Mammary microvascular endothelial cell (primary cell): ENCODE results near the gene AP4E1. TPM values are rescaled to one million over a fixed set of nuclear protein-coding genes. Genes with fewer than 3 reads are reported as not detected.

Source experiments
- total RNA-seq: library from RNA; depleted of rRNA; stranded (reverse); fragments of >200 nt; gene quantifications from 2 replicates; pipeline ENCODE4 v1.2.3, GENCODE V29; 2015

Gene AP4E1
- 7.0 and 8.0 TPM in 2 replicates for total RNA-seq

DNA sequence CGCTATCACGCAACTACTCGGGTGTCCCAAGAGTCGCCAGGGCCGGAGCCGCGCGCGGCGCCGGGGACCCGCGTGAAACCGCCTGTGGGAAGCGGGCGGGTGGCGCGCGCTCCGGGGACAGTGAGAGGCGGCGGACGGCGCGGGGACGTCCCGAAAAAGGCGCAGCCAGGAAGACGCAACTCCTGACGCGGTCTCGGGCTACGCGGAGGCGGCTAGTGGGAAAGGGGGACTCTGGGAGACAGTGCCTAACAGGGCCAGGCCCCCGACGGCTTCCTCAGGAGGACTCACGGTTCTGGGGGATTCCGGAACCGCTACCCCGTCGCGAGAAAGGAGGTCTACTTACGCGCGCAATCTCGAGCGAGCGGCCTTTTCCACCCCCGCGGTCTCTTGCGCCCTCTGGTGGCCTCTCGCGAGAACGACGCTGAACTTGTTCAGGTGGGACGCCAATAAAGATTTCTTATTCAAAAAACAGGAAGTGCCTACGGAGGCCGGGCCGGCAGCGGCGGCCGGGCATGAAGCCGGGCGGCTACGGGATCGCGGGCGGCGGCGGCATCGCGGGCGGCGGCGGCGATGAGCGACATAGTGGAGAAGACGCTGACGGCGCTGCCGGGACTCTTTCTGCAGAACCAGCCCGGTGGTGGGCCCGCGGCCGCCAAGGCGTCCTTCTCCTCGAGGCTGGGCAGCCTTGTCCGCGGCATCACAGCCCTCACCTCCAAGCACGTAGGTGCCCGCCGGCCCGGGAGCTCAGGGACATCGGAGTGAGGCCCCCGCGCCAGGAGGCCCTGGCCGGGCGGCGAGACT is at the start of gene AP4E1:
AP4E1 (plus strand) TSS at position 475 of the 801 bp plus-strand sequence; CDS start at position 571, 96 bp downstream.

Other genes starting within 250 kb of the AP4E1 start
- 12.8 and 19.2 TPM in 2 replicates for gene TRPM7, start 221.9 kb upstream of the AP4E1 start, total RNA-seq
- 166 and 187 TPM in 2 replicates for gene SPPL2A, start 143.0 kb upstream of the AP4E1 start, total RNA-seq
- gene TNFAIP8L3, start 186.2 kb downstream of the AP4E1 start, total RNA-seq: 44.4 and 48.0 TPM in 2 replicates